BLaER1 (cell line): Measurements from ENCODE around the gene WDR20.

Experiments
- H3K27ac ChIP-seq: shearing (Covaris generic); formaldehyde crosslinking; 2 replicates; pipeline ENCODE4 v1.8.1; 2022
- H3K27me3 ChIP-seq: shearing (Covaris generic); formaldehyde crosslinking; 2 replicates; pipeline ENCODE4 v1.8.1; 2022
- H3K36me3 ChIP-seq: shearing (Covaris generic); formaldehyde crosslinking; 2 replicates; pipeline ENCODE4 v1.8.1; 2022
- H3K4me1 ChIP-seq: shearing (Covaris generic); formaldehyde crosslinking; 2 replicates; pipeline ENCODE4 v1.8.1; 2022
- H3K4me2 ChIP-seq: shearing (Covaris generic); formaldehyde crosslinking; 2 replicates; pipeline ENCODE4 v1.8.1; 2022
- H3K4me3 ChIP-seq: shearing (Covaris generic); formaldehyde crosslinking; 2 replicates; pipeline ENCODE4 v1.8.1; 2022
- H3K9ac ChIP-seq: shearing (Covaris generic); formaldehyde crosslinking; 2 replicates; pipeline ENCODE4 v1.8.1; 2022
- H3K9me3 ChIP-seq: shearing (Covaris generic); formaldehyde crosslinking; 2 replicates; pipeline ENCODE4 v1.8.1; 2022
- H4K20me1 ChIP-seq: shearing (Covaris generic); formaldehyde crosslinking; 2 replicates; pipeline ENCODE4 v1.8.1; 2022
- Cebpa-rat ChIP-seq: shearing (Covaris generic); IDR thresholded peaks from 2 replicates; pipeline ENCODE4 v1.8.1; 2022

The WDR20 gene

DNA sequence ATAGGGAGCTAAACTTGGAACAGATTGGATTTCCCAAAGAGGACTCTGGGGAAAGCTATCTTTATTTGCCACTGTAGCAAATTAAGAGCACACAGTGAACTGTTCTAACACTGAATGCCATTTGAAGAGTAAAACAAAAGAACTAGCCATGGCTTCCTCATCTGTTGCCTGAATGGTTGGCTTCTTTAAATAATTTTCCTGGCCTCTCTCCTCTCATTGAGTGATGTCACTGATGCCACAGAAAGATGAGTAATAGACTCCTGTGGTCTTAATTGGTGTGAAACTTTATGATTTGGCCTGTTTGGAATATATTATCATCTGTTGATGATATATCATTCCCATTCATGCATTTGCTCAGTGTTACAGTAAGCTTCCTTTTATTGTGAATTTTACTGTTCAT lies 42.5 kb downstream of the WDR20 start:
- Histone ChIP-seq H3K36me3 (peaks cover 15% of the 10 kb centered on the region), H3K9me3 (no peaks in the 10 kb centered on the region), H3K27ac (no peak overlapping the region), H3K27me3 (no peaks in the 10 kb centered on the region), H3K4me1 (no peaks in the 10 kb centered on the region), H3K4me2 (no peak overlapping the region), H3K4me3 (no peak overlapping the region), H4K20me1 (peaks cover 100% of the 10 kb centered on the region), H3K9ac (no peak overlapping the region)
- TF ChIP-seq Cebpa-rat: no peak

- H3K4me2 ChIP-seq: no peak overlapping the region
- H4K20me1 ChIP-seq: peaks cover 100% of the 10 kb centered on the region
- H3K9ac ChIP-seq: no peak overlapping the region
- peaks cover under 1% of the 10 kb centered on the region for H3K4me1 ChIP-seq
- TF ChIP-seq Cebpa-rat: no peak
- no peak overlapping the region for H3K27ac ChIP-seq
- H3K27me3 ChIP-seq: no peaks in the 10 kb centered on the region
- H3K4me3 ChIP-seq: no peak overlapping the region
- H3K9me3 ChIP-seq: no peaks in the 10 kb centered on the region
- H3K36me3 ChIP-seq: peaks cover 15% of the 10 kb centered on the region
These were observed 43.4 kb downstream of the WDR20 start for GRCh38 chr14:102182936-102183619.

GRCh38 chr14:102183886-102184285 lies 44.2 kb downstream of the WDR20 start:
- Histone ChIP-seq H3K27ac (no peak overlapping the region), H3K9ac (no peak overlapping the region), H3K9me3 (no peaks in the 10 kb centered on the region), H3K4me1 (peaks cover 6% of the 10 kb centered on the region), H4K20me1 (peaks cover 100% of the 10 kb centered on the region), H3K27me3 (no peaks in the 10 kb centered on the region), H3K36me3 (peaks cover 8% of the 10 kb centered on the region; the same call in 1 of the 2 replicates), H3K4me2 (no peak overlapping the region), H3K4me3 (no peak overlapping the region)
- no peak for TF ChIP-seq Cebpa-rat

GRCh38 chr14:102184316-102185035 lies 44.8 kb downstream of the WDR20 start:
- Histone ChIP-seq H3K4me1 (peaks cover 6% of the 10 kb centered on the region), H4K20me1 (peaks cover 96% of the 10 kb centered on the region), H3K9ac (no peak overlapping the region), H3K27ac (no peak overlapping the region), H3K4me2 (no peak overlapping the region), H3K4me3 (no peak overlapping the region), H3K36me3 (peaks cover 8% of the 10 kb centered on the region; the same call in 1 of the 2 replicates), H3K9me3 (no peaks in the 10 kb centered on the region), H3K27me3 (no peaks in the 10 kb centered on the region)
- TF ChIP-seq Cebpa-rat: no peak

DNA sequence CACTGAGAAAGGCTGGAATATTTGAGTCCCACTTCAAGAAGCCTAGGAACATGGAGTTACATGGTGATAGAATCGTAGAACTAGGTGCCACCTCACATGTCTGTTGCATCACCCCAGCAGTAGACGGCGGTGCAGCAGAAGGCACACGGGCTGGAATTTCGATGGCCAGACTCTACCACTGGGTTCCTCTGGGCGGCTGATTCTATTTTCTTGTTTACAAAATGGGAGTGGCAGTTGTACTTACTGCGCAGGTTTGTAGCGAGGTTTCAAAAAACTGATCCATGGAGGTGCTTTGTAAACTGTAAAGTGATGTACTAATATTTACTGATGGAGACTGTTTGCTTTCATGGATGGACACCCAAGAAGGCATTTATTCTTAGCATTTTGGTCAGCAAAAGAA lies 45.7 kb downstream of the WDR20 start:
- H3K4me2 ChIP-seq: no peak overlapping the region
- peaks cover 8% of the 10 kb centered on the region for H3K4me1 ChIP-seq

GRCh38 chr14:102187044-102187443 lies 47.3 kb downstream of the WDR20 start:
- Histone ChIP-seq H3K4me1 (peaks cover 16% of the 10 kb centered on the region), H3K9ac (no peak overlapping the region), H3K27ac (no peak overlapping the region), H3K27me3 (no peaks in the 10 kb centered on the region), H4K20me1 (peaks cover 94% of the 10 kb centered on the region), H3K9me3 (no peaks in the 10 kb centered on the region), H3K4me2 (no peak overlapping the region), H3K4me3 (no peak overlapping the region), H3K36me3 (peaks cover 4% of the 10 kb centered on the region; the same call in 1 of the 2 replicates)
- no peak for TF ChIP-seq Cebpa-rat

More for the DNA sequence above, 45.7 kb downstream of the WDR20 start:
- no peaks in the 10 kb centered on the region for H3K9me3 ChIP-seq
- peaks cover 94% of the 10 kb centered on the region for H4K20me1 ChIP-seq
- no peak for TF ChIP-seq Cebpa-rat
- H3K4me3 ChIP-seq: no peak overlapping the region
- H3K27me3 ChIP-seq: no peaks in the 10 kb centered on the region
- H3K27ac ChIP-seq: no peak overlapping the region
- peaks cover 8% of the 10 kb centered on the region; the same call in 1 of the 2 replicates for H3K36me3 ChIP-seq
- no peak overlapping the region for H3K9ac ChIP-seq

DNA sequence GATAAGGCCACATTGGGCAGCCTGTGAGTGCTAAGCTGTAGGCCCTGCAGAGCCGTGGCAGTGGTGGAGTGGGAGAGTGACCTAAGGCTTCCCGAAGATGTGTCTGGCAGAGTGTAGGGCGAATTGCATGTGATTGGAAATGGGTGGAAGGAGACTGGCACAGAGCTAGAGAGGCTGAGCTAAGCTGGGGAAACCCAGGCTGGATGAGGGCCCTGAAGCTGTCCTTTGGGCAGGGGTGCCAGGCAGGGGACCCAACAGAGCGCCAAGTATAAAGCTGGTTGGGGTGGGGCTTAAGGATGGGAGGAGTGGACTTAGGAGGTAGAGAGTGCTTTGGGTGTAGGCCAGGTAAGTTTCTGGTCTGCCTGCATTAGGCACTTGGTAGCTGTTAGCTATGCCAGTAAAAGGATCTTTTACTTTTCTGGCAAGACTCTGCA lies 47.9 kb downstream of the WDR20 start:
- no peaks in the 10 kb centered on the region for H3K9me3 ChIP-seq
- no peak overlapping the region for H3K4me2 ChIP-seq
- H3K4me1 ChIP-seq: peaks cover 16% of the 10 kb centered on the region
- no peaks in the 10 kb centered on the region for H3K27me3 ChIP-seq
- no peak overlapping the region for H3K4me3 ChIP-seq
- peaks cover 94% of the 10 kb centered on the region for H4K20me1 ChIP-seq
- TF ChIP-seq Cebpa-rat: no peak
- H3K9ac ChIP-seq: no peak overlapping the region
- no peak overlapping the region for H3K27ac ChIP-seq
- peaks cover 4% of the 10 kb centered on the region; the same call in 1 of the 2 replicates for H3K36me3 ChIP-seq

DNA sequence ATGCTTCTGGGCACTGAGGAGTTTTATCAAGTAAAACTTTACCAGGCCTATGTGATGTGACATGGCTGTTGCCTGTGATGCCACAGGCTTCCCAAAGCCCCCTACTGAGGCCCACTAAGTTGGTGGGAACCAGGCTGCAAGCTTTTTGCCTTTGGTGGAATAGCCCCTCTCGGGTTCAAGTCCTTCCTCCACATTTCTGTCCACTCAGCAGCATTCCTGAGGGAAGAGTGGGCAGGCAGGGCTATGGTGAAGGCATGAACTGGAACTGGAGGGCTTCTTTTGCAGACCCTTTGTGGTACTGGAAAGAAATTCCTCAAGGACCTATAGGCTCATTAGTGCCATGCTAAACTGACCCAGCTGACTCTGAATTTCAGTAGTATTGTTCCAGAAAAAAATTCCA lies 48.5 kb downstream of the WDR20 start:
- Histone ChIP-seq H3K27me3 (no peaks in the 10 kb centered on the region), H3K9ac (no peak overlapping the region), H3K36me3 (peaks cover 4% of the 10 kb centered on the region; the same call in 1 of the 2 replicates), H4K20me1 (peaks cover 94% of the 10 kb centered on the region), H3K27ac (no peak overlapping the region), H3K4me1 (peaks cover 16% of the 10 kb centered on the region), H3K4me2 (no peak overlapping the region), H3K4me3 (no peak overlapping the region), H3K9me3 (no peaks in the 10 kb centered on the region)
- TF ChIP-seq Cebpa-rat: no peak

GRCh38 chr14:102189874-102190273 lies 50.2 kb downstream of the WDR20 start:
- H3K27me3 ChIP-seq: no peaks in the 10 kb centered on the region
- H3K9ac ChIP-seq: no peak overlapping the region
- H4K20me1 ChIP-seq: peaks cover 94% of the 10 kb centered on the region
- peaks cover 16% of the 10 kb centered on the region for H3K4me1 ChIP-seq
- no peak overlapping the region for H3K27ac ChIP-seq
- H3K9me3 ChIP-seq: no peaks in the 10 kb centered on the region
- no peak overlapping the region for H3K4me2 ChIP-seq
- no peak for TF ChIP-seq Cebpa-rat
- peaks cover 2% of the 10 kb centered on the region for H3K36me3 ChIP-seq
- no peak overlapping the region for H3K4me3 ChIP-seq

- no peak overlapping the region for H3K4me2 ChIP-seq
- no peaks in the 10 kb centered on the region for H3K9me3 ChIP-seq
- H3K4me1 ChIP-seq: peaks cover 16% of the 10 kb centered on the region
- peaks cover 94% of the 10 kb centered on the region for H4K20me1 ChIP-seq
- no peaks in the 10 kb centered on the region for H3K27me3 ChIP-seq
- H3K27ac ChIP-seq: no peak overlapping the region
- H3K36me3 ChIP-seq: peaks cover 33% of the 10 kb centered on the region
- no peak overlapping the region for H3K9ac ChIP-seq
- H3K4me3 ChIP-seq: no peak overlapping the region
- TF ChIP-seq Cebpa-rat: no peak
These were observed 53.3 kb downstream of the WDR20 start for GRCh38 chr14:102192840-102193502.
